H7 (cell line): ENCODE results near the gene ARHGAP19. TPM values are rescaled to one million over a fixed set of nuclear protein-coding genes. Genes with fewer than 3 reads are reported as not detected.

Source experiments
- DNase-seq: peaks from one replicate; pipeline ENCODE4 v3.0.0; 2012
- H3K27me3 ChIP-seq: 2 replicates; pipeline ENCODE4 v1.6.0; 2011; ENCODE audit warnings: mild to moderate bottlenecking, low read length; ENCODE audit not compliant: control insufficient read depth, insufficient read depth
- H3K36me3 ChIP-seq: replicated peaks from 2 replicates; pipeline ENCODE4 v1.5.1; 2011; ENCODE audit warnings: low read length; ENCODE audit not compliant: control insufficient read depth, insufficient read depth
- H3K4me3 ChIP-seq: 2 replicates; pipeline ENCODE4 v1.5.1; 2011; ENCODE audit warnings: low read depth, mild to moderate bottlenecking, control low read depth, low read length, moderate library complexity; ENCODE audit not compliant: insufficient read depth
- total RNA-seq: library from RNA; depleted of rRNA; stranded (reverse); fragments of >200 nt; shearing (Covaris generic); gene quantifications from 2 replicates; pipeline ENCODE4 v1.2.3, GENCODE V29; 2014

ARHGAP19 gene
- total RNA-seq, 1 experiment from 2014 or later: 38.7 TPM

- H3K4me3 ChIP-seq: no peak overlapping the region
These were observed 37.3 kb upstream of the ARHGAP19 start for GRCh38 chr10:97329766-97330165.

GRCh38 chr10:97328646-97329453, 36.4 kb upstream of the ARHGAP19 start:
- Histone ChIP-seq H3K4me3 (no peak overlapping the region), H3K27me3 (peaks cover 2% of the 10 kb centered on the region; the same call in 1 of the 2 replicates), H3K36me3 (peaks cover 4% of the 10 kb centered on the region)
- peak; percentile 6 for DNase-seq

More at GRCh38 chr10:97329766-97330165, 37.3 kb upstream of the ARHGAP19 start:
- H3K36me3 ChIP-seq: peaks cover 4% of the 10 kb centered on the region
- H3K27me3 ChIP-seq: peaks cover 2% of the 10 kb centered on the region; the same call in 1 of the 2 replicates
- DNase-seq: peak; percentile 3

GRCh38 chr10:97327348-97328294, 35.2 kb upstream of the ARHGAP19 start:
- Histone ChIP-seq H3K36me3 (peaks cover 4% of the 10 kb centered on the region), H3K27me3 (no peaks in the 10 kb centered on the region), H3K4me3 (no peak overlapping the region)
- peak; percentile 7 for DNase-seq

- Histone ChIP-seq H3K36me3 (peaks cover 4% of the 10 kb centered on the region), H3K27me3 (peaks cover 8% of the 10 kb centered on the region), H3K4me3 (no peak overlapping the region)
- DNase-seq: peak; percentile 20
These were observed 33.3 kb upstream of the ARHGAP19 start for GRCh38 chr10:97325754-97326153.

GRCh38 chr10:97323501-97323900, 31.1 kb upstream of the ARHGAP19 start:
- Histone ChIP-seq H3K36me3 (no peaks in the 10 kb centered on the region; the same call in 1 of the 2 replicates), H3K4me3 (no peak overlapping the region), H3K27me3 (peaks cover 19% of the 10 kb centered on the region)
- DNase-seq: no peak

- DNase-seq: peak; percentile 4
- no peak overlapping the region for H3K4me3 ChIP-seq
These were observed 29.4 kb upstream of the ARHGAP19 start for GRCh38 chr10:97321804-97322190.

GRCh38 chr10:97321032-97321803, 28.8 kb upstream of the ARHGAP19 start:
- peak; percentile 63 for DNase-seq

More at GRCh38 chr10:97321804-97322190, 29.4 kb upstream of the ARHGAP19 start:
- Histone ChIP-seq H3K36me3 (no peaks in the 10 kb centered on the region), H3K27me3 (peaks cover 19% of the 10 kb centered on the region)

GRCh38 chr10:97320480-97321031, 28.1 kb upstream of the ARHGAP19 start:
- no peaks in the 10 kb centered on the region for H3K36me3 ChIP-seq
- H3K27me3 ChIP-seq: peaks cover 19% of the 10 kb centered on the region
- peak; percentile 34 for DNase-seq
- H3K4me3 ChIP-seq: peak overlapping the region; percentile 73

More at GRCh38 chr10:97321032-97321803, 28.8 kb upstream of the ARHGAP19 start:
- Histone ChIP-seq H3K27me3 (peaks cover 19% of the 10 kb centered on the region), H3K4me3 (peak overlapping the region; percentile 73), H3K36me3 (no peaks in the 10 kb centered on the region)

GRCh38 chr10:97319671-97320479, 27.4 kb upstream of the ARHGAP19 start:
- Histone ChIP-seq H3K4me3 (peak overlapping the region; percentile 73), H3K27me3 (peaks cover 19% of the 10 kb centered on the region)
- peak; percentile 85 for DNase-seq

GRCh38 chr10:97318772-97319651, 26.6 kb upstream of the ARHGAP19 start, which contains the start of gene FRAT1:
Gene FRAT1 (plus strand): TSS chr10:97319271. CDS start chr10:97319454, 183 bp downstream.
- peak; percentile 93 for DNase-seq
- peaks cover 19% of the 10 kb centered on the region for H3K27me3 ChIP-seq
- H3K36me3 ChIP-seq: no peaks in the 10 kb centered on the region
- peak within 1 kb of the TSS; percentile 73 for H3K4me3 ChIP-seq

More at GRCh38 chr10:97319671-97320479, 27.4 kb upstream of the ARHGAP19 start:
- H3K36me3 ChIP-seq: no peaks in the 10 kb centered on the region

GRCh38 chr10:97314671-97315070, 22.2 kb upstream of the ARHGAP19 start:
- DNase-seq: no peak
- Histone ChIP-seq H3K27me3 (no peaks in the 10 kb centered on the region; the same call in 1 of the 2 replicates), H3K4me3 (no peak overlapping the region), H3K36me3 (no peaks in the 10 kb centered on the region)

- DNase-seq: no peak
These were observed 20.5 kb upstream of the ARHGAP19 start for GRCh38 chr10:97312897-97313296.

More at GRCh38 chr10:97312897-97313296, 20.5 kb upstream of the ARHGAP19 start:
- Histone ChIP-seq H3K36me3 (no peaks in the 10 kb centered on the region), H3K27me3 (no peaks in the 10 kb centered on the region), H3K4me3 (no peak overlapping the region)
